ENCODE measurements around the gene BBX.

Gene BBX

DNA sequence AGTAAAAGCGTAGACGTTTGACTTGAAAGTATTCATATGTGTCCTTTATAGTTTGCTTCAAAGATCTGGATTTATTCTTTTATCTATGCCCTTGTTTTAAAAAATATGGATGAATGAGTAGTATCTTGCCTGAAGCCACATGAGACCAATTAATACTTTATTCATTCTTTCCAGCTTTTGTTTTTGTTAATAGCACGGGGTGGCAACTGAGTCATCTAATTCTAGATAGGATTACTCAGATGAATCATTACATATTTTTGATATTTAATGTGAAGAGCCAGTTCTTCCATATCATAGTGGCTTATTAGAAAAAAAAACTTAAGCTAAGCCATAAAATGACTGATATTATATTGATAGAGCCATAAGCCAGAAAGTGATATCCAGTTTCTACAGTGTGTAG lies 121.9 kb downstream of the BBX start:
- no peak overlapping the region for H3K4me3 ChIP-seq (ENCODE audit: low read depth, low read length)

DNA sequence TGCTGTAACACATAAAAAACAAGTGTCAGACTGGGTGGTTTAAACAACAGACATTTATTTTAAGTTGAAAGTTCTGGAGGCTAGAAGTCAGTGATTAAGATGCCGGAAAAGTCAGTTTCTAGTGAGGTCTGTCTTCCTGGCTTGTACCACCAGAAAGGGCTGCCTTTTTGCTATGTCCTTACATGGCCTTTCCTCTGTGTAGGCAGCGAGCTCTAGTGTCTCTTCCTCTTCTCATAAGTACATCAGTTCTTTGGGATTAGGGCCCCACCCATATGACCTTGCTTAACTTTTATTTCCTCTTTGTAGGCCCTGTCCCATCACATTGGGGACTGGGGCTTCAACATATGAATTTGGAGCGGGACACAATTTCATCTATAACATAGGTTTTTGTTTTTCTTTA lies 128.0 kb downstream of the BBX start:
- H3K4me3 ChIP-seq (ENCODE audit: low read depth, low read length) = no peak overlapping the region

DNA sequence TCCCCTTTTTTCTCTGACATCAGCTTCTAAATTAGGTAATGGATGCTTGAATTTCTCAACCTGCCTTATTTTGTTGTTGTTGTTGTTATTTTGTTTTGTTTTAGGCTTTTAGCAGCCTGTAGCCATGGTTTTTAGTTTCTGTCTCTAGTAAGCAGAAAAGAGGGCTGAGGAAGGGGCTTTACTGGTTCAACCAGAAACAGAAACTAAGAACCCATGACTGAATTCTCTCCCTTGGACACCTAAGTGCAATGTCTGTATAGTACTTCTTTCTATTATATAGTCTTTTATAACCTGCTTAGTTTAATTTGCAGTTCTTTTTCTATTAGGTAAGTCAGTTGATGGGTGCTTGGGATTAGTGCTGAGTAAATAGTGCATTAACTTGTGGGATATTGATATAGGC lies 129.0 kb downstream of the BBX start:
- no peak overlapping the region for H3K4me3 ChIP-seq (ENCODE audit: low read depth, low read length)

DNA sequence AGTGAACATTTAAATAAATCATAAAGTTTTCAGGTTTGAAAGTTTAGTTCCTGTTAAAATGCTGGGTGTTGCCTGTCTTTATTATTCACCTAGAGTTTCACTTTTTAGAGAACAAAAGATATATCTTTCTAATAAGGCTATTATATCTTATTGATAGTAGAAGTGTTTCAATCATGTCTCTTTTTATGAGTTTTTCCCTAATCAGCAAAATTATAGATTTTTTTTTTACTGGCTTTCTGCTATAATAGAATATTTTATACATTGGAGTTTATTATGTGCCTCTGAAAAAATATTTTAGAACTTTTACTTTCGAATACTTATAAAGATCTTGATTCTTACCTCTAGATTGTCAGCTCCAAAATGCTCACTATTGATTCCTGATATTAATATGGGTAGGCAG lies 131.5 kb downstream of the BBX start:
- H3K4me3 ChIP-seq (ENCODE audit: low read depth, low read length) = no peak overlapping the region

DNA sequence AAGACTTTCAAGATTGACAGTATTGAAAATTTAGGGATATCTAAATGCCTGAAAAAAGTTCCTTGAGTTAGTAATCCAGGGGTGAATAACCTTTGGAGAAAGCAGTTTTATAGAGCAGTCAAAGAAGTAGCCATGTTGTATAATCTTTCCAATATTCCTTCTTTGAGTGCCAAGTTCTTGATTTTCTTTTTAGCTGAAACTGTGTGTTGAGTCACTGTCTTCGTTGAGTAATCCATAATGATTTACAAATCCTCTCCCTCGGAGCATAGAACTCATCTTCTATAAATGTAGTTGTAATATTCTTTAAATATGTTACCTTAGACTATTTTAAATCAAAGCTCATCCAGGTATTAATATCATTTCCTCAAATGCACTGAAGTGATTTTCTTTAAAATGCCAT lies 135.2 kb downstream of the BBX start:
- no peak overlapping the region for H3K4me3 ChIP-seq (ENCODE audit: low read depth, low read length)

DNA sequence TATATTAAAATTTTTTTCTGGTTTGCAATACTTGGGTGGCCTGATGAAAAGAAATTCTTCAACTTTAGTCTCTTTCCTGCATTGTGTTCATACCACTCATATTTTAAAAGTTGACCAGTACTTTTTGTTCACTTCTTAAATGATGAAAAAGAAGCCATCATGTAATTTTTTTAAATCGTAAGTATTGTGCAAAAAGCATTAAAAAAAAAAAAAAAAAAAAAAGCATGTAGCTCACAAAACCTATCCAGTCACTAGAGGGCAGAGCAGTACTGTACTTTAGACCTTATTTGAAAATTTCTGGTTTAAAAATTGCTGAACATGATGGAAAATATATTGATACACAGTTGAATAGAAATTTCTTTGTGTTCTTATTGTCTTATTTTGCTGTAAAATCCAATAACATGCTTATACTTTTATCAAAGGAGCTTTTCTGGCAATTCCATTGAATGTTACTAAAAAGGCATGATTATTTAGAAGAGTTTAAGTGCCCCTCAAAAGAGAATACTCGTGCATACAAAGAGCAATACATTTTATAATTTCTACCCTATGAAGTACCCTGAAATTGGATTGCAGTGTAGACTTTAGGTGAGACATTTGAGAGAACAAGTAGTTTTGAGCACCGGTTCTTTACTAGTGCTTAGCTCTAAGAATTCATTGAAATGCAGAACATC lies 137.7 kb downstream of the BBX start:
- no peak overlapping the region for H3K4me3 ChIP-seq (ENCODE audit: low read depth, low read length)

DNA sequence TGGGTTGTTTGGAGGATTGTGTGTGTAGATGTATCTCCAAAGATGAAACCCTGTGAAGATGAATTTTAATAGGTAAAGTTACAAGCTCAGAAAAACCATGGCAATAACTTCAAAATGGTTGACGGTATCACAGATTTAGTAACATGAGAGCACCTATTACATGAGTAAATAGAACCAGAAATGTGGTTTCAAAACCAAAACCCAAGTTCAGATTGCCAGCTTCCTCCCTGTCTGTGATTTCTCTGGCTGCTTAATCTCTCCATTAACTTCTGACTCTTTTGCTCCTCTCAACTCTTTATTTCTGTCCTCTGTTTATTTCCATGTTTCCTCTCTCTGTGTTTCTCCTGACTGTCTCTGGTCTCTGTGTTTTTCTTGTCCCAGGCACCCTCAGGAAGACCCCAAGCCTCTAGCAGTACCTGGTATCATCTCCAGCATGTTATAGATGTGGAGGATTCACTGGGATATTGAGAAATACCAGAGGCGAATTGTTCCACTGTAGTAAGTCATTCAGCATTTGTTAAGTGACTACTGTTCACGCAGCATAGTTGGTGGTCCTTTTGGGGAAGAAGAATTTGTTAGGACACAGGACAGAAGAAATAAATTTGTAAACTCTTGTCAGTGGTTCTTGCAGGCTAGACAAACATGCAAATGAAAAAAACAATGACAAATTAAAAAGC lies 138.8 kb downstream of the BBX start:
- H3K4me3 ChIP-seq (ENCODE audit: low read depth, low read length) = no peak overlapping the region

DNA sequence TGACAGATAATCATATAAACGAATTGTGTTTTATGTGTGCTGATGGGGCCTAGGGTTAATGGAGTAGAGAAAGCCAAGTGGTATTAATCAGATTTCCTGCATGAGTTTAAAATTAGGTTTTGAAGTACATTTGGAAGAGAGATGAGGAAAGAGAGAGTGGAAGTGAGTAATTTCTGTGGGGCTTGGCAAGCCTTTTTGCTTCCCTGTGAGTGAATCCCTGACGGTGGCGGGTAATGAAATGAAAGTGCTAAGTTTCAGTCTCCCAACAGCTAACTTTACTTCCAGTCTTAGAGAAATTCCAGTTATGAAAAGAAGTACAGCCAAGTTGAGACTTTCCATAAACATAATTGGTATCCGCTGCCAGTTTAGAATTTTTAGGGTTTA lies 139.4 kb downstream of the BBX start:
- H3K4me3 ChIP-seq (ENCODE audit: low read depth, low read length) = no peak overlapping the region

DNA sequence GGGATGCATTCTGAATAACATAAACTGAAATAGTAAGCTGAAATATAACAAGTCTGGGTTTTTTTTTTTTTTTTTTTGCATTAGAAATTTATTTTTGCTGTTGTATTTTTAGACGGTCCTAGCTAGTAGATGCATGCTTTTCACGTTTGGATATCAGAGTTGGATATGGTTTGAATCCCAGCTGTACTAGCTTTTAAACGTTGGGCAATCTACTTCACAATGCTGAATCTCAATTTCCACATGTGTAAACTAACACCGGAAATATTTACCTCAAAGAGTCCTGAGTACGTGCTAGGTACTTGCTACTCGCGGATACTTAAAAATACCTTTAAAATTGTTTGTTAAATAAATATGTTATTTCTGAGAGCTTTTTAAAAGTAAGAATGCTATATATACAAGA lies 139.8 kb downstream of the BBX start:
- H3K4me3 ChIP-seq (ENCODE audit: low read depth, low read length) = no peak overlapping the region

DNA sequence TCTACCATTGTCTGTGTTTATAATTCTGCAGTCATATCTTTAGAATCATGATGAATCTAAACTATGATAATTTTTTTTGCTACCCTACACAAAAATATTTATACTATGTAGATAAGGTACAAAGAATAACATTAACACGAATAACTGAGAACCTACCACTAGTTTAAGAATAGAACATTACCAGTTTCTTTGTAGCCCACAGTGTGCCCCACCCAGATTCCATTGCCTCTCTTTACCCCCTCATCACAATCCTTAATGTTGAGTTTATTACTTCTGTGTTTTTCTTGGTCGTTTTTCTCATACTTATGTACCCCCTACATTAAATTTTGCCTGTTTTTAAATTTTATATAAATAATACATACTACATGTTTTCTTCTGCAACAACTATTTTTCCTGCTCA lies 140.5 kb downstream of the BBX start:
- no peak overlapping the region for H3K4me3 ChIP-seq (ENCODE audit: low read depth, low read length)

DNA sequence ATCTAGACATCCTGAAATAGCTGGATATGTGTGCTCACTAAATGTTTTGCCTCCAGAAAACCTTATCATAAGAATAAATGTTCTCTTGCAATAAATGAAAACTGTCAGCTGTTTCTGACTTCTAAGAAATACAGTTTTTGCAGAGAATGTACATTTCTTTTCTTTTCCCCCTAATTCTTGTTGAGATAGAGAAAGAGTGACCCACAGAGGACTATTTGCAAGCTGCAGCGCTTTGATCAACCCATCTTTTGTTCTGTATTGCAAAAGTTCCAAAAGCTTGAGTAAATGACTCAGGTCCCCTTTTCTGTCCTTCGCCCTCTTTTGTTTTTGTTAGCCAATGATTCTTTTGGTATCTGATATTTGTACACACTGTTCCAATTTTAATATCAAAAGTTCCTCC lies 141.9 kb downstream of the BBX start:
- no peak overlapping the region for H3K4me3 ChIP-seq (ENCODE audit: low read depth, low read length)

DNA sequence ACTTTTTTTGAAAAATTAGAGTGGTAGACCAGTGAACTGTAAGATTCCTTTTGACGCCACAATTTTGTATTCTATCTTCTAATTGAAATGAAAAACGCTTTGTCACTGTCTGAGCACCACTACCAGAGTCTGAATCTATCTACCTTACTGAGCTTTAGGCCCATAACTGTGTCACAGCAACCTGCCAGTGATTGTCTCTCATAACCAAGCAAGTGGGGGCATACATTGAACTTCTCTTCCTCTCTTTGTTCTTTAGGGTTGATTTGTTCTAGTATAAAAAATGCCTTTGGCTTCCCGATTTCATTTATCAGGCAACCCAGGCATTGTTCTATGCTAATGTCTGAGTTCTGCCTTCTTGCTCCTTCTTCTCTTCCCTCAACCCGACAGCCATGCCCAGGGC lies 142.6 kb downstream of the BBX start:
- H3K4me3 ChIP-seq (ENCODE audit: low read depth, low read length) = no peak overlapping the region

DNA sequence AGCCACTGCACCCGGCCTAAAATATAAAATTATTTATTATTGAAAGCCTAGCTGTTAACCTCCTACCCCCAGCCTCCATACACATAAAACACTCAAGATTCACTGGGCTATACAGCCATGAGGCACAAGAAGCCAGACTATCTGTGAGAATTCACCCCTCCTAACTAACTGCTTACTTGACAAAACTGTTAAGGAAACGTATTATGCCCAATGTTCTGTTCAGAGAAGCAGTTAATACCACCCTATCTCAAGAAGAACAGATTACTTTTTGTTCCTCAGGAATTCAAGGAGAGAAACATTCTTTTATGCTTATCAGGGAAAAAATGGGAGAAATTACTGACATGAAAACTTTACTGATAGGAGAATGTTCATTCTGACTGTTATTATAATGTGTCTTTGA lies 144.1 kb downstream of the BBX start:
- H3K4me3 ChIP-seq (ENCODE audit: low read depth, low read length) = no peak overlapping the region

DNA sequence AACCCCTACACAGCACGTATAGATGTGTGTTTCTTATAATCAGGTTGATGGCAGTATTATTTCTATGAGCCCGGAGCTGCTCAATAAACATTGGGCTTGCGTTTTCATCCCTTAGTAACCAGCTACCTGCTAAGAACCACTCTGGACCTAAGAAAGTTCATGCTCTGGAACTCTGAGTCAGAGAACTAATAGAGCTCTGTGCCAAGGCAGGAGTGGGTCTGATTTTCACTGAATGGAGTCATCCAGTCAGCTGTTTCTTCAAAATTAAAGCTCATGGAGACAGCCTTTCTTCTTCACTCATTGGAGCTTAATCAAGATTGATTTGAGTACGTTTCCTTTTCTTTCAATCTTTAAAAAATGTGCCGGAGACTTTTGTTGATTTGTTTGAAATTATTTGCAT lies 145.7 kb downstream of the BBX start:
- H3K4me3 ChIP-seq (ENCODE audit: low read depth, low read length) = no peak overlapping the region

DNA sequence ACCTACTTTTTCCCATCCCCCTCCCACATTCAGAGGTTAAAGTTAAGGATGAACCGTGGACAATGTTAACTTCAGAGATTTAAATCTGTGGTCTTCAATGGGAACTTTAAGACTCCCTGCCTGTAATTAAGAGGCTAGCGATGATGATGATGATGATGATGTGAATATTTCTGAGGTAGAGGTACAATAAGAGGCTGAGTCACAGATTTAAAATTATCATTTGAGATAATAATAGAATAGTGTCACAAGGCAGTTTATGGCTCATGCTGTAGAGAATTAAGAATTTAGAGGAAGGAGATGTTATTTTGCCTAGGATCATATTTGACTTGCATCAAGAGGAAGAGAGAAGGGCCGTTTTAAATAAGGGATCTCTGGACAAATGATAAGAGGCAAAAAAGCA lies 146.2 kb downstream of the BBX start:
- H3K4me3 ChIP-seq (ENCODE audit: low read depth, low read length) = no peak overlapping the region

DNA sequence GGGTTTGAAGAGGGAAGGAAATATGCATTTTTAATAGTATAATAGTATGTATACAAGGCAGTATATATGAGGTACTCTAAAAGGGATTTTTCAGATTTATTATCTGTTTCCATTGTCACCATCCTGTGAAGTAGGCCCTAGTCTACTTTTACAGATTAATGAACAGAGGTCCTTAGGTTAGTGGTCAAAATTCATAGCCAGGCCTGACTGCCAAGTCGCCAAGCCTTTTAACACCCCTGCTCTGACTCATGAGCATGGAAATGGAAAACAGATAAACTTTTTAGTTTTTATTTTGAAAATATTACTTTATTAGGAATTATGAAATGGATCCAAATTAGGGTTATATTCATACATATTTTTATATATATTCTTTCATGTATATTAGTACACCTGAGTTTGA lies 146.9 kb downstream of the BBX start:
- H3K4me3 ChIP-seq (ENCODE audit: low read depth, low read length) = no peak overlapping the region

DNA sequence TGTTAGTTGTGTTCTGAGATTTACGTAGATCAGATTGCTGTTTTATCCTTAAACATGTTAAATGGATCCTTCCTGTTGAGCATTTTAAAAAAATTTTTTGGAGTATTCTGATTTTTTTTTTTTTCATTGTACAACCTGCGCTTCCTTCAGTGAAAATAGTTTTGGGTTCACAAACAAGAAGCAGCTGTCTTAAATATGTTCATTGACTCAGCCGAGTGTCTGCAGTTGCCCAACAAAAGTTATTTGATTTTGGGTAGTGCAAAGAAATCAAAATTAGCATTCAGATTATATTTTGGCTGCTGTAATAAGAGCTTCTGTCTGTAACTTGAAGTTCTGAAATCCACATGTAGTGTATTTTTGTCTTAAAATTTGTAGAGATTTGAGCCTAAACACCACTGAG lies 148.2 kb downstream of the BBX start:
- no peak overlapping the region for H3K4me3 ChIP-seq (ENCODE audit: low read depth, low read length)

DNA sequence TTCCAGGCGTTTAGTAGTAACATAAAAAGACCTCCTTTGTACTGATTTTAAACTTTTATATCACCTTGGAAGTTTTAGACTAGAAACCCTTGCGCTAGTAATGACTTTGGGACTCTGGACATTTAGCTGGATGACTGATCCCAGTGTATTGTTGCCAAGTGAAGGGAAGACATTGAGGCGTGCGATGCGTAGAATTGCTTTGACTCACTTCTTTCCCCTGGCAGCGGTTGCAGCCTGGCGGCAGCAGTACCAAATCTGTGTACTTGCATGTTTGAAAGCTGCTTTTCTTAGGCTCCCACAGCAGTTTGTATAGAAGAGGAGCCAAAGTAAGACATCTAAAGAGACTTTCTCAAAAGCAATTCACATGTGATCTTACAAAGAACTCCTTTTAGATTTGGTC lies 151.6 kb downstream of the BBX start:
- H3K4me3 ChIP-seq (ENCODE audit: low read depth, low read length) = no peak overlapping the region

DNA sequence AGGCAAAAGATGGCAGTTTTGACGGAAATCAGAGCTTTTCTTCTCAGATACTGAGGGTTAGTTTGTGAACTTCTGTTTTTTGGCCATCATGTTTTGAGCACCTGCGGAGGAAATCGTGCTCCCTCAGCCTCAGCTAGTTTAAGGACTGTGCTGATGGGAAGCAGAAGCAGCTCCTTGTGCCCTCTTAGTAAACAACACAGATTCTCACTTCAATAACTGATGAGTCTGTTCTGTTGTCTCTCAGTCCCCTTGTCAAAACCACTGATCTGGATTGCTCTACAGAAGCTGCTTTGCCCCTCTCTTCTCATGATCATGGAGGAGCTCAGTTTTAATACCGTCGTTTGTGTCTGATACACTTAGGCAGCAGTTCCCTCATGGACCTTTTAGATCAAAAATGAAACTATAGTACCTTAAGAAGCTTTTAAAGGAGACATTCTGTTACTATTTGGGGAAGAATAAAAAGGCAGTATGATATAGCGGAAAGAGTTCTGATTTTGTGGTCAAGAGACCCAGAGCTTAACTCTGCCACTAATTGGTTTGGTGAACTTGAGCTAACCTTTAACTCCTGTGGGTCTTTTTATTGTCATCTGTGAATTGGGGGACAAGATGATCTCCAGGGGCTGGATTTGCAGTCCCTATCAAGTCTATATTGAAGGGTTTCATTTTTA lies 152.6 kb downstream of the BBX start:
- H3K4me3 ChIP-seq (ENCODE audit: low read depth, low read length) = no peak overlapping the region

DNA sequence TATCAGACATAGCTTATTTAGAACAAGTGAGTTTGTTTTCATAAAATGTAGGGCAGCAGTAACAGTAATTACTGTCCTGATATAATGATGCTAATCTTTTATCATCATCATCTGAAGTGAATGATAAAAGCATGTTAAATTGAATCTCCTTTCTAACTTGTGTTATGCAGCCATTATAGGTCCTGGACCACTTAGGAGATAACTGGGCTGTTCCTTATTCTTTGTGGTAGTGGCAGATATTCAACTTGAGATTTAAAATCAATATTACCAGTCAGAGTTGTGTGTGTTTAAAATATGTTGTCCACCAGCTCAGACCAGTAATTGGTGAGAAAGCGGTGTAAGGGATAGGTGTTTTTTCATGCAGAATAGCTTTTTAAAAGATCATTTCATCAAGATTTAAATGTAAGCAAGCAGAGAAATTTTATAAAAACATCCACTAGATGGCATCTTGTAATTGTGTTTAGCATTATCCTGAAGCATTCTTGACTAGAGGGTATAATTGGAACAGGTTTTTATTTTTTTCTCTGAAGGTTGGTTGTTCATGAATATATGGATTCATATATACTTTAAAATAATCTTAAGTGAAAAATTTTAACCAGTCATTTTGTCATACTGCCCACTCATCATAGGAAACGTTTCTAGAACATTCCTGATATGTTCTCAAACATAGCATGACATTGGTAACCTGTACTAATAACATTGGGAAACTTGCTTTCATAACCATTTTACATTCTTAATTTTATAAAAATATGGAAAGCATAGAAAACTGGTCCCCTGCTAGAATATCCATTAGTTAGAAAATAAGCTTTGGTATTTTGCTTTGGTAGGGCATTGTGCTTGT lies 153.9 kb downstream of the BBX start:
- no peak overlapping the region for H3K4me3 ChIP-seq (ENCODE audit: low read depth, low read length)

DNA sequence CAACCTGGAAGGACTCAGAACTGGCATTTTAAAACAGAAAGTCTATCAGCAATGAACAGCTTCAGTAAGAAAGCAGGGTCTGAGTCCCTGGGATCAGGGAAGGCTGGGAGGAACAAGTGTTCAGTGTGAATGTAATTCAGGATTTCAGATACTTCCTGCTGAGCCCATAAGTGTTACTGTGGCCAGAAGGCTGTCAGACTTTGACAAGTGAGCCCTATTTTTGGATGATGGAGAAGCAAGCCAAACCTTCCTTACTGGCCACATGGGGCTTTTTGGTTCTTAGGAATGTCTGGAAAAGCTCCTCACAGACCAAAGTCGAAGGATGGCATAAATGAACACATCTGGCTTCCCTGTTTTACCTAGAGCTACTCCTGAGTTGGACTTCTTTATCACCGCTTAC lies 157.2 kb downstream of the BBX start:
- no peak overlapping the region for H3K4me3 ChIP-seq (ENCODE audit: low read depth, low read length)

DNA sequence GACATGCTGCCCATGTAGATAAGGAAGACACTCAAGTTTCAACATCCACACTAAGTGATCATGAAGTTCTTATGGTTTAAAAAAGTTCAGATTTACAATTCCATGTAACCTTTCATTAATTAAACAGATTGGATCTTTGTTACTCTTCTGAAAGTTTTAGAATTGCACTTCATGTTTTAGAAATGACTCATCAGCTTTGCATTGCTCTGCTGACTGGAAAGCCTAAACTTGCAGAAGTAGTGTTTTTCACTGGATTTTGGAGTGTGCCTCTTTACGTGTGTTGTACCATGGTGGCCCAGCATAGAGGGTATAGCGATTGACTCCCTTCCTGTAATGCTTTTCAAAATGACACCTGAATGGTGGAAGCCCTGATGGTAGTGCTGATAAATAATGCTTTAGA lies 157.9 kb downstream of the BBX start:
- H3K4me3 ChIP-seq (ENCODE audit: low read depth, low read length) = no peak overlapping the region
